Stimulated activated effector memory CD8-positive, alpha-beta T cell treated with anti-CD3 and anti-CD28 coated beads, Interleukin-12 subunit alpha, Interleukin-12 subunit beta, amount 100 ng/mL, for 72 hours (primary cell): ENCODE measurements around the gene THAP11.

Source experiments
- ATAC-seq: fragments of 150-1000 bp; cut with Tn5 transposase; 2 replicates; pipeline ENCODE4 v1.10.0; 2021
- DNase-seq, 2 donors: peaks; one replicate each; pipeline ENCODE4 v3.0.0; 2021 to 2022; ENCODE audit warnings: low spot score in 2 of 2
- H3K27ac Mint-ChIP-seq: one replicate; pipeline ENCODE4 v1.8.0; 2022; ENCODE audit warnings: mild to moderate bottlenecking, mixed read lengths
- H3K36me3 Mint-ChIP-seq: one replicate; pipeline ENCODE4 v1.8.0; 2022; ENCODE audit warnings: mild to moderate bottlenecking, mixed read lengths
- H3K4me1 Mint-ChIP-seq: one replicate; pipeline ENCODE4 v1.8.0; 2022; ENCODE audit warnings: mixed read lengths
- H3K4me3 Mint-ChIP-seq: one replicate; pipeline ENCODE4 v1.8.0; 2022; ENCODE audit warnings: mild to moderate bottlenecking, mixed read lengths
- H3K9me3 Mint-ChIP-seq: one replicate; pipeline ENCODE4 v1.8.0; 2022; ENCODE audit warnings: mixed read lengths

The THAP11 gene

DNA sequence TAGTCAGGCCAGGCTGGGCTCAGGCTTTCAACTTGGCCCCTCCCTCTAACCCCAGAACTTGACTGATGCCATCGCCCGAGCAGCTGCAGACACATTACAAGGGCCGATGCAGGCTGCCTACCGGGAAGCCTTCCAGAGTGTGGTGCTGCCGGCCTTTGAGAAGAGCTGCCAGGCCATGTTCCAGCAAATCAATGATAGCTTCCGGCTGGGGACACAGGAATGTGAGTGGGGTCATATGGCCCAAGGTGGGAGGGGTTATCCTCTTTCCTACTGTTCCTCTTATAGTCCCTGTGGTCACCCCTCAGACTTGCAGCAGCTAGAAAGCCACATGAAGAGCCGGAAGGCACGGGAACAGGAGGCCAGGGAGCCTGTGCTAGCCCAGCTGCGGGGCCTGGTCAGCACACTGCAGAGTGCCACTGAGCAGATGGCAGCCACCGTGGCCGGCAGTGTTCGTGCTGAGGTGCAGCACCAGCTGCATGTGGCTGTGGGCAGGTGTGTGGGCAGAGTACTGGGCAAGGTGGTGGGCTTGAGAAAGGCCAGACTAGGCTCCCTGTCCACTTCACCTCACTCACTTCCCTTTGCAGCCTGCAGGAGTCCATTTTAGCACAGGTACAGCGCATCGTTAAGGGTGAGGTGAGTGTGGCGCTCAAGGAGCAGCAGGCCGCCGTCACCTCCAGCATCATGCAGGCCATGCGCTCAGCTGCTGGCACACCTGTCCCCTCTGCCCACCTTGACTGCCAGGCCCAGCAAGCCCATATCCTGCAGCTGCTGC is 40.4 kb downstream of the THAP11 start:
- H3K36me3 Mint-ChIP-seq, result peaks cover 70% of the 10 kb centered on the region
- no peak for DNase-seq
- H3K27ac Mint-ChIP-seq, result no peak overlapping the region
- H3K9me3 Mint-ChIP-seq, result no peaks in the 10 kb centered on the region
- H3K4me1 Mint-ChIP-seq, result peaks cover 8% of the 10 kb centered on the region
- ATAC-seq, result no peak
- no peak overlapping the region for H3K4me3 Mint-ChIP-seq

DNA sequence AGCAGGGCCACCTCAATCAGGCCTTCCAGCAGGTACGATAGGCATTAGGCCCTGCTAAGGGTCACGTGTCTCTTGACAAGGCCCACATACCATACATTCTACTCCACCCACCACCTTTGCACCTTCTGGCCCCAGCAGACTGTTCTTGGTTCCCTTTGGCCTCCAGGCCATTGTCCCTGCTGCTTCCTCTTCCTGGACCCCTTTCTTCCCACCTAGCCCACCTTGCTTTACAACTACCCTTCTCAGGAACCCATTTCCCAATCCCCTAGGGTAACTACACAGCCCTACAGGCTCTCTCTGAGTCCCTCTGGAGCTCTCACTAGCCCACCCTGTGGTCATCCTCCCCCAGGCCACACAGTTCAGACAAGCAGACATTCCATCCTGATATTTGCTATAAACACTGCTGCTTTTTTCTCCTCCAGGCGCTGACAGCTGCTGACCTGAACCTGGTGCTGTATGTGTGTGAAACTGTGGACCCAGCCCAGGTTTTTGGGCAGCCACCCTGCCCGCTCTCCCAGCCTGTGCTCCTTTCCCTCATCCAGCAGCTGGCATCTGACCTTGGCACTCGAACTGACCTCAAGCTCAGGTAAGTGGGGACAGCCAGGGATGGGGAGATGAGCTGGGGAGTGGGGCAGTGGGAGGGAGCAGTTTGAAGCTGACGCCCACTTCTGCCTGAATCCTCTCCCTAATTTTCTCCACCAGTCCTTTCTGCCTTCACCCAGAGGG is 41.2 kb downstream of the THAP11 start:
- H3K4me1 Mint-ChIP-seq, result peaks cover 8% of the 10 kb centered on the region
- H3K36me3 Mint-ChIP-seq, result peaks cover 63% of the 10 kb centered on the region
- ATAC-seq (peak; percentile 3), DNase-seq (no peak)
- peak overlapping the region; percentile 64 for H3K27ac Mint-ChIP-seq
- H3K4me3 Mint-ChIP-seq, result no peak overlapping the region
- H3K9me3 Mint-ChIP-seq, result no peaks in the 10 kb centered on the region

DNA sequence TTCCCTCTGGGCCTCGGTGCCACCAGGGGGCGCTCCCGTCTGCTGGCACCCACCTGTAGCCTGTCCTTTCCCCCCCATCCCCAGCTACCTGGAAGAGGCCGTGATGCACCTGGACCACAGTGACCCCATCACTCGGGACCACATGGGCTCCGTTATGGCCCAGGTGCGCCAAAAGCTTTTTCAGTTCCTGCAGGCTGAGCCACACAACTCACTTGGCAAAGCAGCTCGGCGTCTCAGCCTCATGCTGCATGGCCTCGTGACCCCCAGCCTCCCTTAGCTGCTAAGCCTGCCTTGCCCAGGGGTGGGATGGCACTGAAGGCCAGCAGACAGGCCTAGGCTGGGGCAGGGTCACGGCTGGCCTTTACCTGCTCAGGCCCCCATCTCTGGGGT is 41.7 kb downstream of the THAP11 start:
- no peak overlapping the region for H3K4me3 Mint-ChIP-seq
- peaks cover 8% of the 10 kb centered on the region for H3K4me1 Mint-ChIP-seq
- H3K27ac Mint-ChIP-seq, result peak overlapping the region; percentile 64
- peaks cover 57% of the 10 kb centered on the region for H3K36me3 Mint-ChIP-seq
- no peaks in the 10 kb centered on the region for H3K9me3 Mint-ChIP-seq
- ATAC-seq, result peak; percentile 76
- peak; percentile 68 to 83 for DNase-seq

DNA sequence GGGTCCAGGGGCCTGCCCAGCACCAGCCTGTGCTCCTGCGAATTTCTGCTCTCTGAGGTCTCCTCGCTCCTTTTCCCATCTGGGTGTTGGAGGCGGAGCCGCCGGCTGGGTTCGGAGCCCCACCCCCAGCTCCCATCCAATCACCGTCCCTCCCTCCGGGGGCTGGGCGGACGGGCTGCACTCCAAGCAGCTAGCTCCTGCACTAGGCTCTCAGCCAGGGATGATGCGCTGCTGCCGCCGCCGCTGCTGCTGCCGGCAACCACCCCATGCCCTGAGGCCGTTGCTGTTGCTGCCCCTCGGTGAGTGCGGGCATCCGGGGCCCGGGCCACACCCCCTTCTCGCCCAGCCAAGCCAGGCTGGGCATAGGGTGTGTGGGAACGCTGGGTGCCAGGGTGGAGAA is 42.6 kb downstream of the THAP11 start, which contains the start of gene NRN1L:
Gene NRN1L (plus strand): TSS at position 202 of the 400 bp plus-strand sequence. CDS start 19 bp downstream, at position 221.
- DNase-seq (no peak), ATAC-seq (no peak)
- Mint-ChIP-seq H3K4me1 (peaks cover 8% of the 10 kb centered on the region), H3K27ac (peak within 1 kb of the TSS; percentile 64), H3K36me3 (peaks cover 49% of the 10 kb centered on the region), H3K4me3 (no peak within 1 kb of the TSS), H3K9me3 (no peaks in the 10 kb centered on the region)

DNA sequence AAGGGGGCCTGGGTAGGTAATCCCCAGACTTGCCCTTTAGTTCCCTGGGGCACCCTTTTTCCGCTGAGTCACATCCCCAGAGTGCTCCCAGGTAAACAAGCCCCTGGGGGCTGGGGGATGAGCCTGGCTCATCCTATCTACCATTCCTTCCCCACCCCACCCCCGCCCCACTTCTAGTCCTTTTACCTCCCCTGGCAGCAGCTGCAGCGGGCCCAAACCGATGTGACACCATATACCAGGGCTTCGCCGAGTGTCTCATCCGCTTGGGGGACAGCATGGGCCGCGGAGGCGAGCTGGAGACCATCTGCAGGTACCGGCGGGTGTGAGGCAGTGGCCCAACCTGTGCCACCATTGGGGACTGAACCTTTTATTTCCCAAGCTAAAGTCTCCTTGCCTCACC is 43.4 kb downstream of the THAP11 start:
- H3K4me3 Mint-ChIP-seq, result no peak overlapping the region
- peaks cover 40% of the 10 kb centered on the region for H3K36me3 Mint-ChIP-seq
- peaks cover 8% of the 10 kb centered on the region for H3K4me1 Mint-ChIP-seq
- no peak for DNase-seq
- no peak for ATAC-seq
- no peak overlapping the region for H3K27ac Mint-ChIP-seq
- no peaks in the 10 kb centered on the region for H3K9me3 Mint-ChIP-seq

DNA sequence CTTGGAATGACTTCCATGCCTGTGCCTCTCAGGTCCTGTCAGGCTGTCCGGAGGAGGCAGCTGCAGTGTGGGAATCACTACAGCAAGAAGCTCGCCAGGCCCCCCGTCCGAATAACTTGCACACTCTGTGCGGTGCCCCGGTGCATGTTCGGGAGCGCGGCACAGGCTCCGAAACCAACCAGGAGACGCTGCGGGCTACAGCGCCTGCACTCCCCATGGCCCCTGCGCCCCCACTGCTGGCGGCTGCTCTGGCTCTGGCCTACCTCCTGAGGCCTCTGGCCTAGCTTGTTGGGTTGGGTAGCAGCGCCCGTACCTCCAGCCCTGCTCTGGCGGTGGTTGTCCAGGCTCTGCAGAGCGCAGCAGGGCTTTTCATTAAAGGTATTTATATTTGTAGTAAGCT is 43.9 kb downstream of the THAP11 start:
- Mint-ChIP-seq H3K9me3 (no peaks in the 10 kb centered on the region), H3K36me3 (peaks cover 36% of the 10 kb centered on the region), H3K4me1 (peaks cover 8% of the 10 kb centered on the region), H3K27ac (no peak overlapping the region), H3K4me3 (no peak overlapping the region)
- ATAC-seq, result no peak
- DNase-seq, result no peak

DNA sequence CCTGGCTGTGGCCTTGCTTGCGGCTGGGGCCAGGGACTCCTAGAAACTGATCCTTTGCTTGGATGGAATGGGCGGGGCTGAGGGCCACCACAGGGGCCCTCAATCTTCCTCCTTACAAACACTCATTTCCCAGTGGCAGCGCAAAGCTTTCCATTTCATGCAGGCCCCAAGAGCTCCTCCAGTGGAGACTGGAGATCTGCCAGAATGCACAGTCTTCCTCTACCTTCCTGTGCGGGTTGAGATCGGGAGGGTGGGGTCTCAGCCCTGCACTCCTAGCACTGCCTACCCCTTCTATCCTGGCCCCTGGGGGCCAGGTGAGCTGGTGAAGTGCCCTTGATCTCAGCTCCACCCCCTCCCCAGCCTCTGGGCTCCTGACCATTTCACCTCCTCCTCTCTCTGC is 44.3 kb downstream of the THAP11 start:
- no peak overlapping the region for H3K4me3 Mint-ChIP-seq
- no peak for ATAC-seq
- H3K27ac Mint-ChIP-seq, result no peak overlapping the region

DNA sequence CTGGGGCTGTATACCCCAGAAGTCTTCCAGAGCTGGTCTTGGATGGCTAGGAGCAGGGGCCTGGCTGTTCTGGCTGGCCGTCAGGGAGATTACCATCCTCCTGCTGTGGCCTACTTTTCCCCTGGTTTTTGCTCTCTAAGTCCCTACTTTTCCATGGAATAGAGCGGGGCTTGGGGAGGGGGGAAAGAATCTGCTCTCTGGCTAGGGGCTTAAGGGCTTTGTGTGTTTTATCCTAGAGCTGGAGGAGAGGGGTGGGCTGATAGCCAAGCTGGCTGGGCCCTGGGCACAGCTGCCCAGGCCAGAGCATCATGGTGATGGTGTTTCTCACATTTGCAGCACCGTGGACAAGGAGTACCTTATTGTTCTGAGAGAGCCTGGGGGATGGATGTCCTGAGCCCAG is 46.2 kb downstream of the THAP11 start:
- Mint-ChIP-seq H3K4me3 (no peak overlapping the region), H3K36me3 (peaks cover 21% of the 10 kb centered on the region), H3K4me1 (peaks cover 5% of the 10 kb centered on the region), H3K9me3 (no peaks in the 10 kb centered on the region), H3K27ac (peak overlapping the region; percentile 37)
- DNase-seq, result no peak
- no peak for ATAC-seq

More for the DNA sequence above, 44.3 kb downstream of the THAP11 start:
- Mint-ChIP-seq H3K36me3 (peaks cover 32% of the 10 kb centered on the region), H3K9me3 (no peaks in the 10 kb centered on the region), H3K4me1 (peaks cover 8% of the 10 kb centered on the region)
- no peak for DNase-seq

DNA sequence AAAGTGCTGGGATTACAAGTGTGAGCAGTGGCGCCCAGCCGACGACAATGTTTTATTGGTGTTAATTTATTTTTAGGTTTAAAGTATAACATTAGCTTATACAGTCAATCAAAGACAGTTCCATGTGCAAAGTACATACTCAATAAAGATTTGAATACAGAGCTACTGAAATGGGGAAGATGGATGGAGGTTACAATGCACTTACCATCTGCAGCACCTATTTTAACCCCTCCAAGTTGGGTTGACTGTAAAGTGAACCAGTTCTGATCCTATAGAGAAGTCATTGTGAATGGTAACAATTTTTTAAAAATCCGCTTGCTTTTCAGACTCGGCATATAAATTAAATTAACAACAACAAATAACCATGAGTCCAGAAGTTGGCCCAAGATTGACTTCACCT is 50.3 kb downstream of the THAP11 start:
- H3K4me1 Mint-ChIP-seq, result peaks cover 19% of the 10 kb centered on the region
- peak overlapping the region; percentile 94 for H3K4me3 Mint-ChIP-seq
- DNase-seq (no peak), ATAC-seq (no peak)
- no peaks in the 10 kb centered on the region for H3K9me3 Mint-ChIP-seq
- peak overlapping the region; percentile 96 for H3K27ac Mint-ChIP-seq
- H3K36me3 Mint-ChIP-seq, result peaks cover 10% of the 10 kb centered on the region

DNA sequence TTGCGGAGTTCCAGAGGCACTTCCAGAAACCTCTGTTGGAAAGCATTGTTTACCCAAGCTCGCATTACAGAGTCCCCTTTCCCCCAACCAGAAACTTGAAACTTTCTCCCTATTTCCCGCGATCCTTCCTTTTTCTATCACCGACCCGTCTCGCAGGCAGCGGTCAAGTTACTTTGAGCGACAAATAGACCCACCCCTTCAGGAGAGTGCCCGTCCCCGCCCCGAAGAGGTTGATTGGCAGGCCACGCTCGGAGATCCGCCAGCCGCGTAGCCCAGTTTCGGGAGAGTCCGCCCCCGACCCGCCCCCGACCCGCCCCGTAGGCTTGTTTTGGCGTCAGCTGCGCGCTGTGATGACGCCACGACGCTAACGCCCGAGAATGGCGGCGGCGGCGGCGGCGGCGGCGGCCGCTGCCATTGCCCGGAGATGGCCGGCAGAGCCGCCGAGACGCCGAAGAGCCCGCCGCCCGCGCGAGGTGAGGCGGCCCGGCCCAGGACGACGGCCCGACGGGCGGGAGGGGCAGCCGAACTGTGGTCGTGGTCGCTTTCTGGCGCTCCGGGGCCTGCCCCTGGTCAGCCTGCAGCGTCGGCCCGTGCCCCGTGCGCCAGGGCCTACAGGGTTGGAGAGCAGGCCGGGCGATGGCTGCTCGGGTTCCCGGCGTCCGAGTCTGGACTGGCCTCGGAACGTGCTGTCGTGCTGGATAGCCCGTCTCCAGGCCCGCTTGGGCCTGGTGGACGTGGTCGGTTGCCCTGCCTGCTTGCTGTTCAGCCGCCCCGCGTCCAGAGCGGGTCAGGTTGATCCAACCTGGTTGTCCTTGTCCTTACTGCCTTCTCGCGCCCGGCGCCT is 51.0 kb downstream of the THAP11 start, which contains the start of gene PSKH1:
Gene PSKH1 (plus strand): TSS at position 356 of the 844 bp plus-strand sequence. CDS start 15,496 bp downstream, outside the sequence.
- peak; percentile 99 for ATAC-seq
- Mint-ChIP-seq H3K4me1 (peaks cover 21% of the 10 kb centered on the region), H3K27ac (peak within 1 kb of the TSS; percentile 96), H3K4me3 (peak within 1 kb of the TSS; percentile 94), H3K9me3 (no peaks in the 10 kb centered on the region), H3K36me3 (peaks cover 10% of the 10 kb centered on the region)
- peak; percentile 75 to 94 for DNase-seq
